ENCODE data around the gene KCTD7.

DNA sequence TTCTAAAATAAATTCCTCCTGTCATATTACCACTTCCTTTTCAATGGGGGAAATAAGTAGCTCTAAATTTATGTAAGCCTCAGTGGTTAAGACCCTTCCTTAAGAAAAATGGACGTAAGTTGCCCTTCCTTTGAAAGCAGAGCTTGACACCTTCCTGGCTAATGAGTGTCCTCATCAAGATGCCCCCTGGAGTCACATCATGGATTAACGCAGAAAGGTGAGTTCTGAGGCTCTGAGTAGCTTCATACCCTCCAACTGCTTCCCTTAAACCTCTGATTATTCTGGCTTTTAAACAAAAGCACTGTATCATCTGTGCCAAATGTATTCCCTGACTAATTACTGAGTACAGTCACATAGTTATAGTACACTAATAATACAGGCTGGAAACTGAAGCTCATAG, 14.7 kb downstream of the KCTD7 start:
- no peak for TF ChIP-seq EZH2phosphoT487 (IDR thresholded peaks at IDR 0.05; ENCODE audit: borderline replicate concordance, low read length)
- TF ChIP-seq CTCF (IDR thresholded peaks at IDR 0.05; ENCODE audit: low read depth, low read length, poor library complexity, severe bottlenecking), result peak; percentile 50
